Measurements from ENCODE around the gene CCDC110.

The CCDC110 gene

GRCh38 chr4:185412412-185412811, 59.1 kb downstream of the CCDC110 start:
- no peak for DNase-seq

GRCh38 chr4:185411849-185412248, 59.7 kb downstream of the CCDC110 start:
- DNase-seq = no peak

DNA sequence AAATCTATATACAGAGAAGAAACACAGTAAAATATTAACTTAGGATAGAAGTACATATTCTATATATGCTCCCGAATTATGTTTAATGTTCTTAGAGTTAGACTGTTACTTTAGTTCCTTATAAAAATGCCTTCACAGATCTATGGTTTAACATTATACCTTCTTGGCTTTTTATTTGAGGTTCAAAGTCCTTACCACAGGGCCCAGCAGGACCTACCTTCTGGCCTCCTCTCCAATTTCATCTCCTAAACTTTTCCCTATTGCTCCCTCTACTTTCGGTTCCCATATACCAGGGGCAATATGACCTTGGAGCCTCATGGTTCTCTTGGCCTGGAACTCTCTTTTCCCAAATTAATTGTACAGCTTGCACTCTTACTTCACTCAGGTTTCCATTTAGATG, 63.1 kb downstream of the CCDC110 start:
- no peak for DNase-seq

DNA sequence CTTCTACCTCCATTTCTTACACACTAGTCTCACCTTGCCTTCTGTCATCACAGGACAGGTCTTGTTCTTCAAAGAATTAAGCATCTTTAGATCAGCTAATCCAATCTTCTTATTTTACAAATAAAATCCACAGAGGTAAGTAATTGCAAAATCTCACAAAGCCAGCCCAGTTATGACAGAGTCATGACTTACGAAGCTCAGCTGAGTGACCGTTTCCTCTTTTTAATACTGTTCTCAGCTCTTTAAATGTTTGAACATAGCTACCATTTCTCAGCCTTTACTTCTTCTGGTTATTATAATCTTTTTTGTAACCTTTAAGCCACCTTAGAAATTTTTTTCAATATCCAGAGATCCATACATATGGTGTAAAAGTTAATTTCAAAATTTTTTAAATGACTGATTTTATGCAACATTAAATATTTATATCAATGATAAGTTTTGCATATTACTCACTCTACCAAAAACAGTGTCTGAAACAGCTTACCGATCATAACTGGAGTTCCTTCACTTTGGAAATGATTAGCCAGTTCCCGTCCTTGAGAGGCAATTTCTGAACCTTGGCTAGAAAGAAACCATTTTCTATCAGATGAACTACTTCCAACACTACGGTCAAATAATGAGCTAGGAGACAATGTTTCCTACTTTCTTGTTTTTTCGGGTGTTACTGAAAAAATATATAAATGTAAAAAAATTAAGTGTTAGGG, 66.1 kb downstream of the CCDC110 start:
- DNase-seq = peak; percentile 75

- no peak for DNase-seq
These were observed 67.5 kb downstream of the CCDC110 start for GRCh38 chr4:185404031-185404430.

- no peak for DNase-seq
These were observed 72.1 kb downstream of the CCDC110 start for GRCh38 chr4:185399466-185399865.

- peak; percentile 56 for DNase-seq
These were observed 72.9 kb downstream of the CCDC110 start for GRCh38 chr4:185398618-185399017.

- no peak for DNase-seq
These were observed 74.7 kb downstream of the CCDC110 start, which contains the start of gene ANKRD37 for GRCh38 chr4:185396724-185397385. ANKRD37 (plus strand) TSS chr4:185396841; CDS start chr4:185396924, 83 bp downstream.

GRCh38 chr4:185395956-185396723, 75.4 kb downstream of the CCDC110 start:
- peak; percentile 92 for DNase-seq

GRCh38 chr4:185395238-185395955, 76.1 kb downstream of the CCDC110 start, which contains the start of gene LRP2BP:
LRP2BP (minus strand) TSS chr4:185395924; CDS start chr4:185378186, 17,738 bp downstream.
- no peak for DNase-seq

Measured in MV-4-11 (cell line).